Measurements from ENCODE around the gene ACACA. TPM values are rescaled to one million over a fixed set of nuclear protein-coding genes. Genes with fewer than 3 reads are reported as not detected.

ACACA gene
- total and polyA plus RNA-seq, 2 donors (not counting 1 experiment from before 2014, with no cell fraction given), result 45.2 to 123 TPM

DNA sequence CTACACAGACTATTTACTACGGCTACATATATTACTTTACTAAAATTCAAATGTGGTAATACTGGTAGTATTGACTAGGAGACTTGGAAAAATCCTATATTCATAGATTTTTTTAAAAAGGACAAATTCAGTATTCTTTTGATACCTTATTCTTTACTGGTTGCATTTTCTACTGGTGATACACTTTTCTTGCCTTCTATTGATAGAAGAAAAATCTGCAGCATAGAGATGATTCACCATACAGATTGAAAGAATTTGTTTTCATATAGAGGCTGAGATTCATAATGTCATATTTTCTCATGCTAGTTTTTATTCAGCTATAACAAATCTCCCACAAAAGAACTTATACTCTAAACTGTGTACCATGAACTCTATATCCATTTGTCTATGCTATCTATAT is 226.3 kb downstream of the ACACA start:
- H3K36me3 ChIP-seq (ENCODE audit: control insufficient read depth, insufficient read depth, low read length), result no peaks in the 10 kb centered on the region
- H3K4me1 ChIP-seq (ENCODE audit: control insufficient read depth, extremely low read depth, insufficient read depth, low read length), result peaks cover 5% of the 10 kb centered on the region
- H3K4me3 ChIP-seq (replicated peaks in 1 of 4; ENCODE audit: control extremely low read depth in 1 of 4, insufficient read depth in 1 of 4, low read depth in 3 of 4, low read length in 4 of 4), result no peak overlapping the region
- no peaks in the 10 kb centered on the region for H3K79me2 ChIP-seq (ENCODE audit: control insufficient read depth, insufficient read depth, low read length)
- no peak overlapping the region for H3K27ac ChIP-seq (ENCODE audit: insufficient read depth, low read length)
- H3K27me3 ChIP-seq (ENCODE audit: control insufficient read depth, insufficient read depth, low read length), result no peaks in the 10 kb centered on the region
- H3K9me3 ChIP-seq (ENCODE audit: control insufficient read depth, insufficient read depth, low read depth, low read length), result no peaks in the 10 kb centered on the region
- H3K4me2 ChIP-seq (ENCODE audit: extremely low read depth, insufficient read depth, low read length), result no peak overlapping the region
- no peaks in the 10 kb centered on the region for H4K20me1 ChIP-seq (ENCODE audit: control insufficient read depth, extremely low read depth, insufficient read depth, low read length)
- no peak overlapping the region for H3K9ac ChIP-seq (ENCODE audit: insufficient read depth, low read length)
- no peak overlapping the region for H2AFZ ChIP-seq (ENCODE audit: low read length)
- peak in 1 of 2 donors; percentile 8 for DNase-seq (ENCODE audit: low read depth in 2 of 2)
- TF ChIP-seq, protein P1, sequence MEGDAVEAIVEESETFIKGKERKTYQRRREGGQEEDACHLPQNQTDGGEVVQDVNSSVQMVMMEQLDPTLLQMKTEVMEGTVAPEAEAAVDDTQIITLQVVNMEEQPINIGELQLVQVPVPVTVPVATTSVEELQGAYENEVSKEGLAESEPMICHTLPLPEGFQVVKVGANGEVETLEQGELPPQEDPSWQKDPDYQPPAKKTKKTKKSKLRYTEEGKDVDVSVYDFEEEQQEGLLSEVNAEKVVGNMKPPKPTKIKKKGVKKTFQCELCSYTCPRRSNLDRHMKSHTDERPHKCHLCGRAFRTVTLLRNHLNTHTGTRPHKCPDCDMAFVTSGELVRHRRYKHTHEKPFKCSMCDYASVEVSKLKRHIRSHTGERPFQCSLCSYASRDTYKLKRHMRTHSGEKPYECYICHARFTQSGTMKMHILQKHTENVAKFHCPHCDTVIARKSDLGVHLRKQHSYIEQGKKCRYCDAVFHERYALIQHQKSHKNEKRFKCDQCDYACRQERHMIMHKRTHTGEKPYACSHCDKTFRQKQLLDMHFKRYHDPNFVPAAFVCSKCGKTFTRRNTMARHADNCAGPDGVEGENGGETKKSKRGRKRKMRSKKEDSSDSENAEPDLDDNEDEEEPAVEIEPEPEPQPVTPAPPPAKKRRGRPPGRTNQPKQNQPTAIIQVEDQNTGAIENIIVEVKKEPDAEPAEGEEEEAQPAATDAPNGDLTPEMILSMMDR (conservative IDR thresholded peaks at IDR 0.05 in 1 of 2, IDR thresholded peaks at IDR 0.05 in 1 of 2; ENCODE audit: low read depth in 1 of 2, low read length in 2 of 2), result no peak
- TF ChIP-seq EZH2 (IDR thresholded peaks at IDR 0.05; ENCODE audit: low read length, missing control alignments), result no peak

DNA sequence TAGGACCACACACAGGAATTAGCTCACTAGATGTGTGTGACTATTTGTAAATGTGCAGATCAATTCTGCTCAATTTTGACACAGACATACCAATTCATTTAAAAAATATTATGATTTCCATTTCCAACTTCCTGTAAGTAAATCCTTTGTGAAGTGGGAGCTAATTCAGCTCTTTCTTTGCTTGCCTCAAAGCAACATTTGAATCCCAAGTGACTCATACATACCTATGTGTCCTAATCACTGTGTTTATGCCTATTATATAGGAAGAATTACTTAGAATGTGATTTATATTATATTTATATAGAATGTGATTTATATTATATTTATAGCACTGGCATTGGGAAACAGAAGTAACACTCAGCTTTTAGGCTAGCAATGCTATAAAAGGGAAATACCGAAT is 226.7 kb downstream of the ACACA start:
- no peak overlapping the region for H3K9ac ChIP-seq (ENCODE audit: insufficient read depth, low read length)
- no peaks in the 10 kb centered on the region for H4K20me1 ChIP-seq (ENCODE audit: control insufficient read depth, extremely low read depth, insufficient read depth, low read length)
- no peak overlapping the region for H2AFZ ChIP-seq (ENCODE audit: low read length)
- H3K9me3 ChIP-seq (ENCODE audit: control insufficient read depth, insufficient read depth, low read depth, low read length), result no peaks in the 10 kb centered on the region
- H3K4me3 ChIP-seq (replicated peaks in 1 of 4; ENCODE audit: control extremely low read depth in 1 of 4, insufficient read depth in 1 of 4, low read depth in 3 of 4, low read length in 4 of 4), result no peak overlapping the region
- H3K4me2 ChIP-seq (ENCODE audit: extremely low read depth, insufficient read depth, low read length), result no peak overlapping the region
- no peak overlapping the region for H3K27ac ChIP-seq (ENCODE audit: insufficient read depth, low read length)
- H3K27me3 ChIP-seq (ENCODE audit: control insufficient read depth, insufficient read depth, low read length), result no peaks in the 10 kb centered on the region
- H3K4me1 ChIP-seq (ENCODE audit: control insufficient read depth, extremely low read depth, insufficient read depth, low read length), result peaks cover 5% of the 10 kb centered on the region
- no peaks in the 10 kb centered on the region for H3K36me3 ChIP-seq (ENCODE audit: control insufficient read depth, insufficient read depth, low read length)
- H3K79me2 ChIP-seq (ENCODE audit: control insufficient read depth, insufficient read depth, low read length), result no peaks in the 10 kb centered on the region
- TF ChIP-seq EZH2 (IDR thresholded peaks at IDR 0.05; ENCODE audit: low read length, missing control alignments), result no peak
- TF ChIP-seq, protein P1 (conservative IDR thresholded peaks at IDR 0.05 in 1 of 2, IDR thresholded peaks at IDR 0.05 in 1 of 2; ENCODE audit: low read depth in 1 of 2, low read length in 2 of 2), result no peak
- DNase-seq (ENCODE audit: low read depth in 2 of 2), result peak; percentile 72 to 84

DNA sequence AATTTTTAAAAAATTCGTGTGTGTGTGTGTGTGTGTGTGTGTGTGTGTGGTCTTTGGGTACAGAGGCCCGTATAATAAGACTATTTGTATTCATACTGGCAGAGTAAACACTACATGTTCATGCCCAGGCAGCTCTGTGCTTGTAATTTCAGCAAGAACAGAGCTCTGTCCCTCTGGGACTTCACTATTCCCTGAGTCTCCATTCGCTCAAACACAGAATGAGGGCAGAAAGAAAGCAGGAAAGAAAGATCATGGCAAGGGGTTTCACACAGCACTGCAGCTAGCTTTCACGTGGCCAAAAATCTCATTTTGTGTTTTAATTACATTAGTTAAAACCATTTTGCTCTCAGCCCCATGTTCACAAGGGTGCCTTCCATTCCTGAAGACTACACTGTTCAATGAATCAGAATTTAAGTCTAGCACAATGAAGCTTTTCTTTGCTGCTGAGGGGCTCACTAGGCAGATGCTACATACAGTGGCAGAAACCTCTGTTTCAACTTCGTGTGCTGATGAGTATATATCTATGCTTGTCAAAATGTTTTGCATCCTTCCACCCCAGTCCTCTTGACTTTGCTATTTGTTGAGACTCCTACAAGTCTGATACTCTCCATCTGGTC is 229.3 kb downstream of the ACACA start:
- Histone ChIP-seq H3K4me1 (ENCODE audit: control insufficient read depth, extremely low read depth, insufficient read depth, low read length) (peaks cover 3% of the 10 kb centered on the region), H3K79me2 (ENCODE audit: control insufficient read depth, insufficient read depth, low read length) (no peaks in the 10 kb centered on the region), H3K4me2 (ENCODE audit: extremely low read depth, insufficient read depth, low read length) (no peak overlapping the region), H3K27me3 (ENCODE audit: control insufficient read depth, insufficient read depth, low read length) (no peaks in the 10 kb centered on the region), H3K27ac (ENCODE audit: insufficient read depth, low read length) (no peak overlapping the region), H4K20me1 (ENCODE audit: control insufficient read depth, extremely low read depth, insufficient read depth, low read length) (no peaks in the 10 kb centered on the region), H2AFZ (ENCODE audit: low read length) (no peak overlapping the region), H3K9ac (ENCODE audit: insufficient read depth, low read length) (no peak overlapping the region), H3K36me3 (ENCODE audit: control insufficient read depth, insufficient read depth, low read length) (no peaks in the 10 kb centered on the region), H3K4me3 (replicated peaks in 1 of 4; ENCODE audit: control extremely low read depth in 1 of 4, insufficient read depth in 1 of 4, low read depth in 3 of 4, low read length in 4 of 4) (no peak overlapping the region), H3K9me3 (ENCODE audit: control insufficient read depth, insufficient read depth, low read depth, low read length) (no peaks in the 10 kb centered on the region)
- no peak for TF ChIP-seq EZH2 (IDR thresholded peaks at IDR 0.05; ENCODE audit: low read length, missing control alignments)
- TF ChIP-seq, protein P1 (conservative IDR thresholded peaks at IDR 0.05 in 1 of 2, IDR thresholded peaks at IDR 0.05 in 1 of 2; ENCODE audit: low read depth in 1 of 2, low read length in 2 of 2), result no peak
- DNase-seq (ENCODE audit: low read depth in 2 of 2), result peak in 1 of 2 donors; percentile 8

All from fibroblast of lung (primary cell).